ENCODE data around the gene ANKRD42.

ANKRD42 gene

GRCh38 chr11:83156144-83156995, 37.1 kb upstream of the ANKRD42 start:
- peak; percentile 100 for DNase-seq (ENCODE audit: low read depth)
- H3K4me3 ChIP-seq (ENCODE audit: low read length) = peak overlapping the region; percentile 82
- TF ChIP-seq, protein P1, sequence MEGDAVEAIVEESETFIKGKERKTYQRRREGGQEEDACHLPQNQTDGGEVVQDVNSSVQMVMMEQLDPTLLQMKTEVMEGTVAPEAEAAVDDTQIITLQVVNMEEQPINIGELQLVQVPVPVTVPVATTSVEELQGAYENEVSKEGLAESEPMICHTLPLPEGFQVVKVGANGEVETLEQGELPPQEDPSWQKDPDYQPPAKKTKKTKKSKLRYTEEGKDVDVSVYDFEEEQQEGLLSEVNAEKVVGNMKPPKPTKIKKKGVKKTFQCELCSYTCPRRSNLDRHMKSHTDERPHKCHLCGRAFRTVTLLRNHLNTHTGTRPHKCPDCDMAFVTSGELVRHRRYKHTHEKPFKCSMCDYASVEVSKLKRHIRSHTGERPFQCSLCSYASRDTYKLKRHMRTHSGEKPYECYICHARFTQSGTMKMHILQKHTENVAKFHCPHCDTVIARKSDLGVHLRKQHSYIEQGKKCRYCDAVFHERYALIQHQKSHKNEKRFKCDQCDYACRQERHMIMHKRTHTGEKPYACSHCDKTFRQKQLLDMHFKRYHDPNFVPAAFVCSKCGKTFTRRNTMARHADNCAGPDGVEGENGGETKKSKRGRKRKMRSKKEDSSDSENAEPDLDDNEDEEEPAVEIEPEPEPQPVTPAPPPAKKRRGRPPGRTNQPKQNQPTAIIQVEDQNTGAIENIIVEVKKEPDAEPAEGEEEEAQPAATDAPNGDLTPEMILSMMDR (conservative IDR thresholded peaks at IDR 0.05; ENCODE audit: low read length) = no peak

DNA sequence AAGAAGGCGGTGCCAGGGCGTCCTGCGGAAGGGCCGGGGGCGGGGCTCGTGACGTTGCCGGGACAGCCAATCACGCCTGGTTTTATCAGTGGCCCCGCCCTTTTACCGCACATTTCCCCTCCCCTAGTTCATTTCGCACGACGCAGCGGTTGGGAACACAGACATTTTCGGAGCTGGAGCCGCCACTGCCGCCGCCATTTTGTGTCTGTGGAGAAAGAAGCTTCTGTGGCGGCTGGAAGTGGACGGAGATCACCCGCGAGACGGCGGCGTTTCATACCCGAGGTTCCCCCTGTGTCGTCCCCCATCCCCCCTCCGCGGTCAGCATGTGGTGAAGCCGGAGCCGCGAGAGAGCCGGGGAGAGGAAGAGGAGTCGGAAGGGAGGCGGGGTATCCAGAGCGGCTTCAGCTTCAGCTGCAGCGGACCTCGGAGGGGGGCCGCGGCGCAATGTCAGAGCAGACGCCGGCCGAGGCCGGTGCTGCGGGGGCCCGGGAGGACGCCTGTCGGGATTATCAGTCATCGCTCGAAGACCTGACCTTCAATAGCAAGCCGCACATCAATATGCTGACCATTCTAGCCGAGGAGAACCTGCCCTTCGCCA, 36.4 kb upstream of the ANKRD42 start, which contains the start of gene PCF11:
TSS of gene PCF11 (plus strand) at position 136 of the 598 bp plus-strand sequence. CDS start at position 445, 309 bp downstream.
- TF ChIP-seq, protein P1 (conservative IDR thresholded peaks at IDR 0.05; ENCODE audit: low read length) = no peak
- DNase-seq (ENCODE audit: low read depth) = no peak

GRCh38 chr11:83157594-83158356, 35.7 kb upstream of the ANKRD42 start:
- TF ChIP-seq, protein P1 (conservative IDR thresholded peaks at IDR 0.05; ENCODE audit: low read length) = no peak
- DNase-seq (ENCODE audit: low read depth) = peak; percentile 38
- peak overlapping the region; percentile 94 for H3K4me3 ChIP-seq (ENCODE audit: low read length)

More for the DNA sequence above, 36.4 kb upstream of the ANKRD42 start, which contains the start of gene PCF11:
- H3K4me3 ChIP-seq (ENCODE audit: low read length) = peak within 1 kb of the TSS; percentile 94

DNA sequence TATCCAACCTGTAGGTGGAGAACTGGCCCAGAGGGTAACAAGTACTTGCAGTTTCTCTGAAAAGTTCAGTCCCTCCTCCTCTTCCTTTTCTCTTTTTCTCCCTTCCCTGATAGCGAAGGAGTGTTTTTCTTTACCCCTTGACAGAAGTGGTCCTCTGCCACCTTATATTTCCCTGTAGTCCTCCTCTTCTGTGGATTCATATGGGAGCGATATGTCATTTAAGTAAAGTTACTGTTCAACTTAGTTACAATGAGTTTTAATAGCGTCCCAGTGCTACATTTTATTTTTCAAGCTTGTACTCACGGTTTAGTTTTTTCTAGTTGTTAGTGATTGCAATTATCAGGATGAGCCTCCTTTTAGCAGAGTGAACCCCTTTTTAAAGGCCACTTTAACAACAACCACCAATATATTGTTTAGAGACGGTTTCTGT, 35.1 kb upstream of the ANKRD42 start:
- peak; percentile 31 for DNase-seq (ENCODE audit: low read depth)
- peak overlapping the region; percentile 94 for H3K4me3 ChIP-seq (ENCODE audit: low read length)
- TF ChIP-seq, protein P1 (conservative IDR thresholded peaks at IDR 0.05; ENCODE audit: low read length) = no peak

- TF ChIP-seq, protein P1 (conservative IDR thresholded peaks at IDR 0.05; ENCODE audit: low read length) = no peak
- peak overlapping the region; percentile 94 for H3K4me3 ChIP-seq (ENCODE audit: low read length)
- no peak for DNase-seq (ENCODE audit: low read depth)
These were observed 34.3 kb upstream of the ANKRD42 start for GRCh38 chr11:83158965-83159901.
